Prostate gland (tissue), 2 donors: ENCODE results near the gene TRIM67.

Source experiments
- POLR2A ChIP-seq: fragments of 450-650 bp; IDR thresholded peaks from one replicate; pipeline ENCODE4 v1.6.1; 2016; ENCODE audit warnings: antibody characterized with exemption, mild to moderate bottlenecking
- POLR2AphosphoS5 ChIP-seq: sonication (generic); formaldehyde crosslinking; IDR thresholded peaks from one replicate; pipeline ENCODE4 v1.6.1; 2017; ENCODE audit warnings: antibody characterized with exemption
- TF ChIP-seq, protein P1 (sequence below), 4 experiments: fragments of 200-600 bp in 2 of 4; fragments of 450-650 bp in 2 of 4; sonication (generic) in 2 of 4; IDR thresholded peaks; 1 replicate in 3 of 4; 2 replicates in 1 of 4; pipeline ENCODE4 v1.5.1; 2016 to 2019; ENCODE audit warnings: antibody characterized with exemption in 4 of 4, mild to moderate bottlenecking in 2 of 4, moderate library complexity in 2 of 4

DNA sequence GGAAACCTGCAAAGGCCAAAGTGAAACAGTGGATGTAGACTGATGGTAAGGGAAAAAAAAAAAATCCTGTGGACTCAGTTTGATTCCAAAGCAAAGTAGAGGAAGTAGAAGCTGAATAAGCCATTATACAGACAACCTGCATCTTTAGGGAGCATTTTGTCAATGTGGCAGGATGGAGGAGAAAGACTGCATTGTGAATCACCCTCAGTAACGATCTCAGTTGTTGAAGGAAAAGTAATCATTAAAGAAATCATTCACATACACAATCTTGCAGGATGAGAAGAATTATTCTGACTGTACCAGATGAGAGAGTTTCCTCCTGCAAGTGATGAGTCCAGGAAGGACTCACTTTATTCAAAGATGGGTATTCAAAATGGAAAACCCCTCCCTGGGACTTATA is 45.1 kb upstream of the TRIM67 start:
- TF ChIP-seq, protein P1, sequence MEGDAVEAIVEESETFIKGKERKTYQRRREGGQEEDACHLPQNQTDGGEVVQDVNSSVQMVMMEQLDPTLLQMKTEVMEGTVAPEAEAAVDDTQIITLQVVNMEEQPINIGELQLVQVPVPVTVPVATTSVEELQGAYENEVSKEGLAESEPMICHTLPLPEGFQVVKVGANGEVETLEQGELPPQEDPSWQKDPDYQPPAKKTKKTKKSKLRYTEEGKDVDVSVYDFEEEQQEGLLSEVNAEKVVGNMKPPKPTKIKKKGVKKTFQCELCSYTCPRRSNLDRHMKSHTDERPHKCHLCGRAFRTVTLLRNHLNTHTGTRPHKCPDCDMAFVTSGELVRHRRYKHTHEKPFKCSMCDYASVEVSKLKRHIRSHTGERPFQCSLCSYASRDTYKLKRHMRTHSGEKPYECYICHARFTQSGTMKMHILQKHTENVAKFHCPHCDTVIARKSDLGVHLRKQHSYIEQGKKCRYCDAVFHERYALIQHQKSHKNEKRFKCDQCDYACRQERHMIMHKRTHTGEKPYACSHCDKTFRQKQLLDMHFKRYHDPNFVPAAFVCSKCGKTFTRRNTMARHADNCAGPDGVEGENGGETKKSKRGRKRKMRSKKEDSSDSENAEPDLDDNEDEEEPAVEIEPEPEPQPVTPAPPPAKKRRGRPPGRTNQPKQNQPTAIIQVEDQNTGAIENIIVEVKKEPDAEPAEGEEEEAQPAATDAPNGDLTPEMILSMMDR (IDR thresholded peaks at IDR 0.05) = no peak
- TF ChIP-seq POLR2A (no peak), POLR2AphosphoS5 (no peak)
